Type B pancreatic cell (in vitro differentiated cells): ENCODE results near the gene RENBP. TPM values are rescaled to one million over a fixed set of nuclear protein-coding genes. Genes with fewer than 3 reads are reported as not detected.

ENCODE experiments used
- DNase-seq: peaks from one replicate; pipeline ENCODE4 v3.0.0; 2021; ENCODE audit warnings: mixed read lengths; ENCODE audit not compliant: unreplicated experiment; ENCODE audit errors: extremely low spot score
- H3K27ac Mint-ChIP-seq: 2 replicates; pipeline ENCODE4 v1.8.0; 2021; ENCODE audit warnings: mild to moderate bottlenecking, mixed read lengths
- H3K27me3 Mint-ChIP-seq: 2 replicates; pipeline ENCODE4 v1.8.0; 2021; ENCODE audit warnings: mixed read lengths
- H3K36me3 Mint-ChIP-seq: 2 replicates; pipeline ENCODE4 v1.8.0; 2021; ENCODE audit warnings: mixed read lengths
- H3K4me1 Mint-ChIP-seq: one replicate; pipeline ENCODE4 v1.8.0; 2021; ENCODE audit warnings: mixed read lengths; ENCODE audit not compliant: unreplicated experiment
- H3K4me3 Mint-ChIP-seq: 2 replicates; pipeline ENCODE4 v1.8.0; 2021; ENCODE audit warnings: mild to moderate bottlenecking, mixed read lengths
- H3K9me3 Mint-ChIP-seq: 2 replicates; pipeline ENCODE4 v1.8.0; 2021; ENCODE audit warnings: mixed read lengths
- total RNA-seq: library from RNA; stranded (reverse); gene quantifications from 2 replicates; pipeline ENCODE4 v1.2.1, GENCODE V29; 2021; ENCODE audit warnings: low replicate concordance
- TF ChIP-seq, protein P1 (sequence below): fragments of 200-600 bp; sonication (generic); conservative IDR thresholded peaks from 2 replicates; pipeline ENCODE4 v1.5.0; 2021; ENCODE audit warnings: antibody characterized with exemption, mild to moderate bottlenecking

RENBP gene
- total RNA-seq, 1 donor from 2014 or later: 6.7 TPM

DNA sequence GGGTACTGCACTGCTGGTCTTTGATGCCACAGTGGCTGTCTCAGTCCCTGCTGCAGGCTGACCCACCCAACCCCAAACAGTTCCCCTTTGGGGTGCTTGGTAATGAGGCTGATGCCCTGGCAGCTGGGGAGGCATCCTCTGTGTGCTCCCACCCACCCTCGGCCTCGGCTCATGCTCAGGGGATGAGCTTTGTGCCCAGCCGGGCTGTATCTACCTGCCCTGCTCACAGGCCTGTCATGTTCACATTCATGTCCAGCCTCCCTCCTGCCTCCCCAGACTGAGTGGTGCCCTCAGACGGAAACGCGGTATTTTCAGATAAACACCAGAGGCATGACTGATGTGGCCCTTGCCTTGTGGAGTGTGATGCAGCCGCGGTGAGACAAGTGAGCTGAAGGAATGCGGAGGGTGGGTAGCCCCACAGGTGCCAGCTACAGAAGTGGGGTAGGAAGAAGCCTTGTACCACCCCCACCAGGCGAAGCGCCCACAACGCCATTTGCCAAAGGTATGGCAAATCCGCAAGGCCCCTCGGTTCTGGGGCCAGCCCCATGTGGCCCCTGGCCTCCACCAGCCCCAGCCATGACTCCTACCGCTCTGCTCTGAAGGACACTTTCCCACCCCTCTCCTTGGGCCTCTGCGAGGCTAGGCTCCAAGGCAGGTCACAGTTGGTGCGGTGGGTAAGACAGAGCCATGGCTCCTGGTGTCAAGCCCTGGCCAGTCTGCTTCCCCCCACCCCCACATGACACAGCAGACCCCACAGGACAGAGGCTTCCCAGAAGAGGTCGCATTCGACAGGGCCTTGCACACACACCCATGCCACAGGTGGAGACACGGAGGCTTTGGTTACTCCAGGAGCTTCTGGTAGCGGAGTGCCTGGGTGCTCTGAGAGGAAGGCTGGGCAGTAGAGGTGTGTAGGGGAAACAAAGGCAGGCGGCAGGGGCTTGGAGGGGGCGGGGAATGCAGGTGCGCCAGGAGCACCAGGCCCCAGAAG, 1.8 kb upstream of the RENBP start:
- H3K4me1 Mint-ChIP-seq: peaks cover 17% of the 10 kb centered on the region
- no peaks in the 10 kb centered on the region for H3K9me3 Mint-ChIP-seq
- H3K36me3 Mint-ChIP-seq: peaks cover 8% of the 10 kb centered on the region
- no peak overlapping the region for H3K27ac Mint-ChIP-seq
- TF ChIP-seq, protein P1, sequence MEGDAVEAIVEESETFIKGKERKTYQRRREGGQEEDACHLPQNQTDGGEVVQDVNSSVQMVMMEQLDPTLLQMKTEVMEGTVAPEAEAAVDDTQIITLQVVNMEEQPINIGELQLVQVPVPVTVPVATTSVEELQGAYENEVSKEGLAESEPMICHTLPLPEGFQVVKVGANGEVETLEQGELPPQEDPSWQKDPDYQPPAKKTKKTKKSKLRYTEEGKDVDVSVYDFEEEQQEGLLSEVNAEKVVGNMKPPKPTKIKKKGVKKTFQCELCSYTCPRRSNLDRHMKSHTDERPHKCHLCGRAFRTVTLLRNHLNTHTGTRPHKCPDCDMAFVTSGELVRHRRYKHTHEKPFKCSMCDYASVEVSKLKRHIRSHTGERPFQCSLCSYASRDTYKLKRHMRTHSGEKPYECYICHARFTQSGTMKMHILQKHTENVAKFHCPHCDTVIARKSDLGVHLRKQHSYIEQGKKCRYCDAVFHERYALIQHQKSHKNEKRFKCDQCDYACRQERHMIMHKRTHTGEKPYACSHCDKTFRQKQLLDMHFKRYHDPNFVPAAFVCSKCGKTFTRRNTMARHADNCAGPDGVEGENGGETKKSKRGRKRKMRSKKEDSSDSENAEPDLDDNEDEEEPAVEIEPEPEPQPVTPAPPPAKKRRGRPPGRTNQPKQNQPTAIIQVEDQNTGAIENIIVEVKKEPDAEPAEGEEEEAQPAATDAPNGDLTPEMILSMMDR: no peak
- no peak for DNase-seq
- H3K27me3 Mint-ChIP-seq: no peaks in the 10 kb centered on the region
- no peak overlapping the region for H3K4me3 Mint-ChIP-seq

DNA sequence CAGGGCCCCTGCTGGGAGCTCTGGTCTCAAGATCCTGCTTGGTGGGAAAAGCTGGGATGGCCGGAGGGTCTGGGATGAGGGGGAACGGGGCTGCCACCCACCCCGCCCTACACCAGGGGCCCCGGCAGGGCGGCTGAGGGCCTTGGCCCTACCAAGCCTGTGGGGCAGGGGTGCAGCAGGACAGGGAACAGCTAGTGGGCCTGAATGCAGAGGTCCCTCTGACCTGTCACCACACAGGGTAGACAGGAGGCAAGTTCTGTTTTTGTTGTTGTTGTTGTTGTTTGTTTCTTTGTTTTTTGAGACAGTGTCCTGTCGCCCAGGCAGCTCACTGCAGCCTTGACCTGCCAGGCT, 332 bp upstream of the RENBP start:
- Mint-ChIP-seq H3K36me3 (peaks cover 4% of the 10 kb centered on the region), H3K4me3 (no peak overlapping the region), H3K27me3 (no peaks in the 10 kb centered on the region), H3K9me3 (no peaks in the 10 kb centered on the region), H3K27ac (no peak overlapping the region), H3K4me1 (peaks cover 17% of the 10 kb centered on the region)
- TF ChIP-seq, protein P1: no peak
- no peak for DNase-seq

DNA sequence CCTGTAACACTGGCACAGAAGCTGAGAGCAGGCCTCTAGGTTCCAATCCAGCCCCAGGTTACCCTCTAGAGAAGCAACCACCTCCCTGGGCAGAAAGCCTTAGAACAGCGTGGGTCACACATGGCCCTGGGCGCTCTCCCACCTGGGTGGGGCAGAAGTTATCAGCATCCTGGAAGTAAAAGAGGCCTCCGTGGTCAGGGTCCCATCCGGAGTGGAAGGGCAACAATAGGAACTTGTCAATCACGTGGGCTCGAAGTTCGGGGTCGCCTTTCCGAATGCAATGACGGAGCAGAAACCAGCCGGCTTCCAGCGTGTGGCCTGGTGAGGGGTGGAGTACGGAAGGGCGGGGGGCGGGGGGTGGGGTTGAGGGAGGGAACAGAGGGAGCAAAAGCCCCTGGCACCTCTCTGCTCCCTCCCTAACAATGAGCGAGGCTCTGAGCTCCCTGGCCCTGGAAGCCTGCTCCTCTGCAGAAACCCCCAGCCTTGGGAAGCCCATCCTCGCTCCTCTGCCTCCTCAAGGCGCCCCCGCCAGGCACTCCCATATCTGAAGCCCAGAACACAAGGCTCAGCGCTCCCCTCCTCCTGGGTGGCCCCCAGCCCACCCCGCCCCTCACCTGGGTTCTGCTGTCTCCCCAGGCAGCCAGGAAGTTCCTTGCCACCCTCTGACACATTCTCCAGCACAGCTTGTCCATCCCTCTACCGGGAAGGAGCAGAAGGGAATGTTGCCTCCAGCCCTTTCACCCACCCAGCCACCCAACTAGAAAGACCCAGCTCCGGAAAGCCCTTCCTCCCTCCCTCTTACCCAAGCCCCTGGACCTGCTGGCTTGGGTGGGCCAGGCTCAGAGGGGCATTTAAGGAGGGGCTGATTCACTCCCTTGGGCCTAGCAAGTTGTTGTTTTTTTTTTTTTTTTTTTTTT, 2.8 kb downstream of the RENBP start:
- Mint-ChIP-seq H3K27ac (peak overlapping the region; percentile 76), H3K27me3 (no peaks in the 10 kb centered on the region), H3K36me3 (no peaks in the 10 kb centered on the region), H3K4me3 (no peak overlapping the region), H3K9me3 (no peaks in the 10 kb centered on the region), H3K4me1 (no peaks in the 10 kb centered on the region)
- TF ChIP-seq, protein P1: no peak
- DNase-seq: no peak

- DNase-seq: no peak
- Mint-ChIP-seq H3K27ac (no peak overlapping the region), H3K36me3 (no peaks in the 10 kb centered on the region), H3K4me3 (no peak overlapping the region), H3K4me1 (no peaks in the 10 kb centered on the region), H3K27me3 (no peaks in the 10 kb centered on the region), H3K9me3 (no peaks in the 10 kb centered on the region)
- TF ChIP-seq, protein P1: no peak
These were observed 4.9 kb downstream of the RENBP start for GRCh38 chrX:153939573-153939972.

- TF ChIP-seq, protein P1: peak; percentile 38
- Mint-ChIP-seq H3K4me1 (no peaks in the 10 kb centered on the region), H3K9me3 (no peaks in the 10 kb centered on the region), H3K27ac (no peak overlapping the region), H3K27me3 (no peaks in the 10 kb centered on the region), H3K36me3 (no peaks in the 10 kb centered on the region), H3K4me3 (no peak overlapping the region)
- no peak for DNase-seq
These were observed 6.1 kb downstream of the RENBP start for GRCh38 chrX:153938226-153938786.
